IgD-negative memory B cell (primary cell): ENCODE results near the gene CSF3. TPM values are rescaled to one million over a fixed set of nuclear protein-coding genes. Genes with fewer than 3 reads are reported as not detected.
A peak's percentile ranks its signal among the peaks of the same experiment; 100 is the strongest.
"Not testable (repeated sequence)": the region's sequence is repeated elsewhere in the genome, so short reads cannot be mapped to it uniquely, and the experiment has no call there.

Experiments used
- H3K27ac Mint-ChIP-seq, 3 donors: one replicate each; pipeline ENCODE4 v1.8.0; 2020 to 2022; ENCODE audit warnings: mild to moderate bottlenecking in 3 of 3, mixed read lengths in 3 of 3, moderate library complexity in 1 of 3
- H3K27me3 Mint-ChIP-seq: one replicate; pipeline ENCODE4 v1.8.0; 2021; ENCODE audit warnings: mixed read lengths
- H3K36me3 Mint-ChIP-seq: one replicate; pipeline ENCODE4 v1.8.0; 2020; ENCODE audit warnings: mild to moderate bottlenecking, mixed read lengths
- H3K4me1 Mint-ChIP-seq, 3 donors: one replicate each; pipeline ENCODE4 v1.8.0; 2020 to 2022; ENCODE audit warnings: mixed read lengths in 3 of 3, mild to moderate bottlenecking in 1 of 3
- H3K4me3 Mint-ChIP-seq, 4 donors: one replicate each; pipeline ENCODE4 v1.8.0; 2020 to 2022; ENCODE audit warnings: mild to moderate bottlenecking in 4 of 4, mixed read lengths in 4 of 4, moderate library complexity in 3 of 4
- H3K9me3 Mint-ChIP-seq, 3 donors: one replicate each; pipeline ENCODE4 v1.8.0; 2020 to 2021; ENCODE audit warnings: mixed read lengths in 3 of 3, mild to moderate bottlenecking in 1 of 3
- polyA plus RNA-seq: library from polyadenylated mRNA; unstranded; fragments of 300-500 nt; fragmentation: Illumina TruSeq; gene quantifications from one replicate; pipeline ENCODE4 v1.2.3, GENCODE V29; 2021

Gene CSF3
- polyA plus RNA-seq, 1 donor from 2014 or later, result not detected

DNA sequence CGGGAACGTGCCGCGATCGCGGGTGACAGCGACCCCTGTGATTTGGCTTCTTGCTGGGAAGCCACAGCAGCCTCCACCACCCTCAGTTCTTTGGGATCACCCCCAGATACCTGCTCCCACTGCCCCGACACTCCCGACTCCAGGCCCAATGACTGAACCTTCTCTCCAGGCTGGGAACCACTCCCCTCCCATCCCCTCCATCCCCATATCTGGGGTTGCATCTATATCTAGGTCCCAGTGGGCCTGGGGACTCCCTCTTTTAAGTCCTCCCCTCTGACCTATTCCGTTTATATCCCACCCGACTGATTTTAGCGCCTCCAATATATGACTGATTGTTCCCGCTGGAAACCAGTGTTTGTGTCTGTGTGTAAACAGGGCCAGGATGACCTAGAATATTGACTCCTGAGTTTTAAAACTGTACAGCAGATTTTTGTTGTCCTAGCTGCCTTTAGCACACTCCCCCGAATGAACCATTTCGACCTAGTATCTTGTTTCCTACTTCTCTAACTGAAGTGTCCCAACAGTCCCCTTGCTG is 34.0 kb upstream of the CSF3 start:
- no peaks in the 10 kb centered on the region for H3K27me3 Mint-ChIP-seq
- H3K27ac Mint-ChIP-seq, result peak overlapping the region; percentile 94 to 98 (median 96)
- peak overlapping the region; percentile 94 to 97 (median 96) for H3K4me3 Mint-ChIP-seq
- peaks cover 23 to 28% (median 26%) of the 10 kb centered on the region in 3 donors for H3K4me1 Mint-ChIP-seq
- H3K9me3 Mint-ChIP-seq, result no peaks in the 10 kb centered on the region
- H3K36me3 Mint-ChIP-seq, result peaks cover 2% of the 10 kb centered on the region

DNA sequence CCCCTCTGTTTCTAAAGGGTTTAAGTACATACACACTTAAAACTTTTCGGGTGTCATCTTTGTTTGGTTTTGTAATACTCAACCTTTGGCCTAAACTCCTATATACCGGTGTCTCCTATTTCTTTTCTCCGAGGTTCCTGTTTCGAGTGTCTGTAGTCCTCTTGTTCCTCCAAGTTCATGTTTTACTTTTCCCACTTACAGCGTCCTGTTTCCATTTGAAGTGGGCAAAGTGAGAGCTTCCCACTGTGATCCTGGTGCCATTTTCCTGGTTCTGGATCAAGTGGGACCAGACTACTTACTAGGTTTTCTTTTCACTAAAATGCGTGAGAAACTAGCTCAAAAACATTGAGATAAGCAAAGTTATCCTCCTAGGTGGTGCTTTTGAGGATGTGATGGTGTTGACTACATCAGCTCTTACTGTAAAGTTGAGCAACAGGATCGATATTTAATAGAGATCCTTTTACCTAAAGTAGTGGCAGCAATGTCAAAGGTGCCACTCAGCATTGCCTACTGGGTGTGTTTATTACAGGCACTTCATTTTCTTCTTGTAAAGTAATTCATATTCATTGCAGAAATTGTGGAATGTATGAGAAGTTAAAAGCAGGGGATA is 33.4 kb upstream of the CSF3 start:
- no peaks in the 10 kb centered on the region for H3K9me3 Mint-ChIP-seq
- H3K4me3 Mint-ChIP-seq, result peak overlapping the region; percentile 94 to 97 (median 96)
- H3K4me1 Mint-ChIP-seq, result peaks cover 23 to 28% (median 26%) of the 10 kb centered on the region in 3 donors
- peaks cover 2% of the 10 kb centered on the region for H3K36me3 Mint-ChIP-seq
- peak overlapping the region; percentile 94 to 98 (median 96) for H3K27ac Mint-ChIP-seq
- H3K27me3 Mint-ChIP-seq, result no peaks in the 10 kb centered on the region

DNA sequence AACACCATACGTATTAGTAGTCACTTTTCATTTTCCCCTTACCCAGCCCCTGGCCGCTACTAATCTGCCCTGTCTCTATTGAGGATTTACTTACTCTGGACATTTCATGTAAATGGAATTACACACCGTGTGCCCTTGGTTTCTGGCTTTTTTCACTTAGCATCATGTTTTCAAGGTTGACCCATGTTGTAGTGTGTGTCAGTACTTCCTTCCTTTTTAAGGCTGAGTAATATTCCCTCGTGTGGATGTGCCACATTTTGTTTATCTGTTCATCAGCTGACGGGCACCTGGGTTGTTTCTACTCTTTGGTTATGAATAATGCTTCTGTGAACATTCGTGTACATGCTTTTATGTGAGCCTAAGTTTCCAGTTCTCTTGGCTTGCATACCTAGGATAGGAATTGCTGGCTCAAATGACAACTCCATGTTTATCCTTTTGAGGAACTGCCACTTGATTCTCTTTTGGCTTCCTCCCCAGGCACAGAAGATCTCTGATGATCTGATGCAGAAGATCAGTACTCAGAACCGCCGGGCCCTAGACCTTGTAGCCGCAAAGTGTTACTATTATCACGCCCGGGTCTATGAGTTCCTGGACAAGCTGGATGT is 26.9 kb upstream of the CSF3 start:
- Mint-ChIP-seq H3K27me3 (no peaks in the 10 kb centered on the region), H3K36me3 (peaks cover 16% of the 10 kb centered on the region), H3K9me3 (no peaks in the 10 kb centered on the region), H3K4me3 (peak overlapping the region in 1 of 4 donors; percentile 12), H3K4me1 (peaks cover 0 to 4% (median 0%) of the 10 kb centered on the region in 3 donors), H3K27ac (peak overlapping the region in 1 of 3 donors; percentile 56)

DNA sequence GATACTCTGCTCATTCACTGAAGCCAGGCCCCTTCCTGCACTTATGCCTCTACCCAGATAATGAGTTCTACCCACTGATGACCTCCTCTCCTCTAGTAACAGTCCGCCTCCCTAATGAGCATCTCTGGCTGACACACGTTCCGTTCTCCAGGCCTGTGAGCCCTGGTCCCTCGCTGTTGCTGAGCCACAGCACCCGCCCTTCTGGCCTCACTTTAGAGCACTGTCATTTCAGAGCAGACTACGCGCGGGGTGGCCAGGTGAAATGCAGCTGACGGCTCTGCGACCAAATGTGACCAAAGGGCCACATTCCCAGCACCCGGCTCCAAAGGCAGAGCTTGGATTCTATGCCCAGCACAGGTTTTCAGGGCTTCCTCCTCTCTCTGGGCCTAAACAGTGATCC is 20.8 kb upstream of the CSF3 start:
- Mint-ChIP-seq H3K36me3 (peaks cover 7% of the 10 kb centered on the region), H3K9me3 (no peaks in the 10 kb centered on the region), H3K27ac (peak overlapping the region in 1 of 3 donors; percentile 53), H3K27me3 (no peaks in the 10 kb centered on the region), H3K4me3 (no peak overlapping the region), H3K4me1 (peaks cover 0 to 2% (median 0%) of the 10 kb centered on the region in 3 donors)

DNA sequence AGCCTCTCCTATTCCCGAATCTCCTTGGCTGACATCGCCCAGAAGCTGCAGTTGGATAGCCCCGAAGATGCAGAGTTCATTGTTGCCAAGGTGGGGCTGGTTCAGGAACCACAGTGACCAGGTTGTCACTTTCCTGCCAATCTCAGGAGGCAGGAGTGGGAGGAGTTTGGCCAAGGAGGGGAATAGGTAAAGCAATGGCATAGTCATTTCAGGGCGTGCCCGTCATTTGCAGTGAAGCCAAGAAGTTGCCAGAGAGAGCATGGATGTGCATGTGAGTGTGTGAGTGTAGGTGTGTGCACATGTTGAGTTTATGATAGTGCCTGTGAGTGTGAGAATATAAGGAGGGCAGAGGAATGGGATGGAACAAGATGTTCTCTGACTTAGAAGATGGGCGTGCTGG is 19.8 kb upstream of the CSF3 start:
- Mint-ChIP-seq H3K4me3 (no peak overlapping the region), H3K27me3 (no peaks in the 10 kb centered on the region), H3K9me3 (no peaks in the 10 kb centered on the region), H3K36me3 (peaks cover 7% of the 10 kb centered on the region), H3K27ac (no peak overlapping the region), H3K4me1 (peaks cover 0 to 2% (median 0%) of the 10 kb centered on the region in 3 donors)

DNA sequence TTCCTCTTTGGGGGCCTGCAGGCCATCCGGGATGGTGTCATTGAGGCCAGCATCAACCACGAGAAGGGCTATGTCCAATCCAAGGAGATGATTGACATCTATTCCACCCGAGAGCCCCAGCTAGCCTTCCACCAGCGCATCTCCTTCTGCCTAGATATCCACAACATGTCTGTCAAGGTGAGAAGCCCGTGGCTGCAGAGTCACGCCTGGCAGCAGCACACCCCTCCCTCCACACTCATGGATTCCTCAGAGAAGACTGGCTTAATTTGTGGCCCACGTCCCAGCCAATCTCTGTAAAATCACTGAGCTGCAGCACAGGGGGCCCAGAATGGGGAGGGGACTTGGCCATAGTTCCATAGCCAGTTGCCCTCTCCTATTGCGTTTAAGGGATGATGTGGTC is 19.1 kb upstream of the CSF3 start:
- peaks cover 7% of the 10 kb centered on the region for H3K36me3 Mint-ChIP-seq
- no peak overlapping the region for H3K4me3 Mint-ChIP-seq
- H3K27me3 Mint-ChIP-seq, result no peaks in the 10 kb centered on the region
- no peaks in the 10 kb centered on the region for H3K9me3 Mint-ChIP-seq
- no peak overlapping the region for H3K27ac Mint-ChIP-seq
- H3K4me1 Mint-ChIP-seq, result peaks cover 0 to 2% (median 0%) of the 10 kb centered on the region in 3 donors

DNA sequence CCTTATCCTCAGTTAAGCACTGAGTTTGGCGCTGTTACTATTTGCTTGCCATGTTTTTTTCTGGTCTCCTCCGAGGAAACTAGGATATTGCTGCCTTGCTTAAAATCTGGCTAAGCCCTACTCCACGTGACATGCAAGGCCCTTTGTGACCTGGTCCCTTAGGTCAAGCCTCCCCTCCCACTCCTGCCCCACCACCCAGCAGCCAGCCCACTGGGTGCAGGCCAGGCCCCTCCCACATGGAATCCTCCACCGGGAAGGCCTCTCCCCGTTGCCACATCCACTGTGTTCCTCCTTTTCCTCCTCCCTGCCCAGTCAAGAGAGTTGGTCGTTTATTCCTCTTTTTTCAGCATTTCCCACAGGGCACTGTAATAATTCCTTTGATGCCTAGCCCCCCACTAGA is 18.4 kb upstream of the CSF3 start:
- Mint-ChIP-seq H3K27me3 (no peaks in the 10 kb centered on the region), H3K4me1 (peaks cover 0 to 2% (median 0%) of the 10 kb centered on the region in 3 donors), H3K4me3 (no peak overlapping the region), H3K9me3 (no peaks in the 10 kb centered on the region), H3K27ac (no peak overlapping the region), H3K36me3 (peaks cover 4% of the 10 kb centered on the region)

DNA sequence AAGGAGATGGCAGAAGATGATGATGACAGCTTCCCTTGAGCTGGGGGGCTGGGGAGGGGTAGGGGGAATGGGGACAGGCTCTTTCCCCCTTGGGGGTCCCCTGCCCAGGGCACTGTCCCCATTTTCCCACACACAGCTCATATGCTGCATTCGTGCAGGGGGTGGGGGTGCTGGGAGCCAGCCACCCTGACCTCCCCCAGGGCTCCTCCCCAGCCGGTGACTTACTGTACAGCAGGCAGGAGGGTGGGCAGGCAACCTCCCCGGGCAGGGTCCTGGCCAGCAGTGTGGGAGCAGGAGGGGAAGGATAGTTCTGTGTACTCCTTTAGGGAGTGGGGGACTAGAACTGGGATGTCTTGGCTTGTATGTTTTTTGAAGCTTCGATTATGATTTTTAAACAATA is 17.7 kb upstream of the CSF3 start:
- peaks cover 0 to 2% (median 0%) of the 10 kb centered on the region in 3 donors for H3K4me1 Mint-ChIP-seq
- H3K36me3 Mint-ChIP-seq, result peaks cover 4% of the 10 kb centered on the region
- H3K4me3 Mint-ChIP-seq, result no peak overlapping the region
- no peaks in the 10 kb centered on the region for H3K27me3 Mint-ChIP-seq
- H3K27ac Mint-ChIP-seq, result no peak overlapping the region
- no peaks in the 10 kb centered on the region for H3K9me3 Mint-ChIP-seq

DNA sequence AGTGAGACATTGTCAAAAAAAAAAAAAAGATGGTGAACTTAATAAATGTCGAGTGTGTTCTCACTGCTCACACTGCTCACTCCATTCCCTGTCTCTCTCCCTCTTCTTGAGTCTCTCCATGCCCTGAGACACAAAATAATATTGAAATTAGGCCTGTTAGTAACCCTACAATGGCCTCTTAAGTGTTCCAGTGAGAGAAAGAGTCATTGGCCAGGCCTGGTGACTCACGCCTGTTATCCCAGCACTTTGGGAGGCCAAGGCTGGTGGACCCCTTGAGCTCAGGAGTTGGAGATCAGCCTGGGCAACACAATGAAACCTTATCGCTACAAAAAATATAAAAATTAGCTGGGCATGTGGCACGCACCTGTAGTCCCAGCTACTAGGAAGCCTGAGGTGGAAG is 16.2 kb upstream of the CSF3 start:
- no peak overlapping the region for H3K27ac Mint-ChIP-seq
- no peaks in the 10 kb centered on the region for H3K4me1 Mint-ChIP-seq
- no peaks in the 10 kb centered on the region for H3K9me3 Mint-ChIP-seq
- H3K4me3 Mint-ChIP-seq, result no peak overlapping the region
- no peaks in the 10 kb centered on the region for H3K36me3 Mint-ChIP-seq
- H3K27me3 Mint-ChIP-seq, result no peaks in the 10 kb centered on the region

DNA sequence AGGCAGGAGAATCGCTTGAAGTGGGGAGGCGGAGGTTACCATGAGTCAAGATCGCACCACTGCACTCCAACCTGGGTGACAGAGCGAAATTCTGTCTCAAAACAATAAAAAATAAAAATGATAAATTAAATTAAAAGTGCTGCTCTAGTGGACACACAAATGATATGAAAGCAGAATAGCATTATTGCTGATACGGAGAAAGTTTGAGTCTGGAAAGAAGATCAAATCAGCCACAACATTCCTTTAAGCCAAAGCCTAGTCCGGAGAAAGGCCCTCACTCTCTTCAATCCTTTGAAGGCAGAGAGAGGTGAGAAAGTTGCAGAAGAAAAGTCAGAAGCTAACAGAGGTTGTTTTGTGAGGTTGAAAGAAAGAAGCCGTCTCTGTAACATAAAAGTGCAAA is 15.1 kb upstream of the CSF3 start:
- Mint-ChIP-seq H3K27ac (no peak overlapping the region), H3K27me3 (no peaks in the 10 kb centered on the region), H3K4me3 (no peak overlapping the region), H3K36me3 (no peaks in the 10 kb centered on the region), H3K4me1 (no peaks in the 10 kb centered on the region), H3K9me3 (no peaks in the 10 kb centered on the region)

DNA sequence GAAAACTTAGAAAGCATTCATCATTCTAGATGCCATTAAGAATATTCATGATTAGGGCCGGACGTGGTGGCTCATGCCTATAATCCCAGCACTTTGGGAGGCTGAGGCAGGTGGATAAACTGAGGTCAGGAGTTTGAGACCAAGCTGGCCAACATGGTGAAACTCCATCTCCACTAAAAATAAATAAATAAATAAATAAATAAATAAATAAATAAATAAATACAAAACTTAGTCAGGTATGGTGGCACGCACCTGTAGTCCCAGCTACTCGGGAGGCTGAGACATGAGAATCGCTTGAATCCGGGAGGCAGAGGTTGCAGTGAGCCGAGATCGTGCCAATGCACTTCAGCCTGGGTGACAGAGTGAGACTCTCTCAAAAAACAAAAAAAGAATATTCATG is 13.9 kb upstream of the CSF3 start:
- not testable (repeated sequence) for H3K9me3 Mint-ChIP-seq

DNA sequence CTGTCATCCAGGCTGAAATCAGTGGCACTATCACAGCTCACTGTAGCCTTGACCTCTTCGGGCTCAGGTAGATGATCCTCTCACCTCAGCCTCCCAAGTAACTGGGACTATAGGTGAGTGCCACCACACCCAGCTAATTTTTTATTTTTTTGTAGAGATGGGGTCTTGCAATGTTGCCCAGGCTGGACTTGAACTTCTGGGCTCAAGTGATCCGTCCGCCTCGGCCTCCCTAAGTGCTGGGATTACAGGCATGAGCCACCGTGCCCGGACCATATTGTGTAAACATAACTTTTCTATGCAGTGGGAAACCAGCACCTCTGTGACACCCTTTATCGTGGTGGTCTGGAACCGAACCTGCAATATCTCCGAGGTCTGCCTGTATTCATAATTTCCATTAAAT is 11.2 kb upstream of the CSF3 start:
- Mint-ChIP-seq H3K36me3 (no peaks in the 10 kb centered on the region), H3K9me3 (no peaks in the 10 kb centered on the region), H3K27ac (no peak overlapping the region), H3K4me1 (no peaks in the 10 kb centered on the region), H3K4me3 (no peak overlapping the region), H3K27me3 (no peaks in the 10 kb centered on the region)

More for the DNA sequence above, 13.9 kb upstream of the CSF3 start:
- not testable (repeated sequence) for H3K27ac Mint-ChIP-seq, H3K27me3 Mint-ChIP-seq, H3K4me3 Mint-ChIP-seq, H3K36me3 Mint-ChIP-seq, H3K4me1 Mint-ChIP-seq

DNA sequence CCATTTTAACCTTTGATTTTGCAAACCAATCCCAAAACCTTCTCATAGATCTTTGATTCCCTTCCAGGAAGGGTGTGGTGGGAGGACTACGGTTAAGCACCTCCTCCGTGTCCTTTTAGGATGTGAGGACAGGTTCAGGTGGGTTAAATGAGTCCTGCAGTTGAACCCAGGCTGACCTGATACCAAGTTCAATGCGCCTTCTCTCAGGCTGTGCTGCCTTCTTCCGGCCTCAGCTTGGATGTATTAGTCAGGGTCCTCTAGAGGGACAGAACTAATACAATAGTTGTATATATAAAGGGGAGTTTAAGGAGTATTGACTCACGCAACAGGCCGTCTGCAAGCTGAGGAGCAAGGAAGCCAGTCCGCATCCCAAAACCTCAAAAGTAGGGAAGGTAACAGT is 10.5 kb upstream of the CSF3 start:
- no peaks in the 10 kb centered on the region for H3K4me1 Mint-ChIP-seq
- H3K9me3 Mint-ChIP-seq, result no peaks in the 10 kb centered on the region
- no peaks in the 10 kb centered on the region for H3K27me3 Mint-ChIP-seq
- H3K36me3 Mint-ChIP-seq, result no peaks in the 10 kb centered on the region
- H3K4me3 Mint-ChIP-seq, result no peak overlapping the region
- no peak overlapping the region for H3K27ac Mint-ChIP-seq

DNA sequence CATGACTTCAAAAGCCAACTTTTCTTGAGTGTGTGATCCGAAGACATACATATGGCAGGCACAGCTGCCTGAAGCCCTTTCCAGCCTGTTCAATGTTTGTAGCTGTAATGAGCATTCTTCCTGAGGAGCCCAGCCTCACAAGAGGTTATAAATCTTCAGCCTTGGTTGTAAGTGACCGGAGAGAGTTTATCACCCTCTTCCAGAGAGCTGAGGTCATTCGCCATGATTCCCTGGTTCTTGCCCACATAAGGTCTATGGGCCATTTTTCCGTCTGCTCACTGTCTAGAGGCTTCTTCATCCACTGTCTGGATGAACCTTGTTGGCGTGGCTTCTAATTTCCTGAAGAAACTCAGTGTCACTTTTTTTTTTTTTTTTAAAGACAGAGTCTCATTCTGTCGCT is 9.7 kb upstream of the CSF3 start:
- Mint-ChIP-seq H3K27me3 (no peaks in the 10 kb centered on the region), H3K4me1 (no peaks in the 10 kb centered on the region), H3K27ac (no peak overlapping the region), H3K36me3 (no peaks in the 10 kb centered on the region), H3K4me3 (no peak overlapping the region), H3K9me3 (no peaks in the 10 kb centered on the region)

DNA sequence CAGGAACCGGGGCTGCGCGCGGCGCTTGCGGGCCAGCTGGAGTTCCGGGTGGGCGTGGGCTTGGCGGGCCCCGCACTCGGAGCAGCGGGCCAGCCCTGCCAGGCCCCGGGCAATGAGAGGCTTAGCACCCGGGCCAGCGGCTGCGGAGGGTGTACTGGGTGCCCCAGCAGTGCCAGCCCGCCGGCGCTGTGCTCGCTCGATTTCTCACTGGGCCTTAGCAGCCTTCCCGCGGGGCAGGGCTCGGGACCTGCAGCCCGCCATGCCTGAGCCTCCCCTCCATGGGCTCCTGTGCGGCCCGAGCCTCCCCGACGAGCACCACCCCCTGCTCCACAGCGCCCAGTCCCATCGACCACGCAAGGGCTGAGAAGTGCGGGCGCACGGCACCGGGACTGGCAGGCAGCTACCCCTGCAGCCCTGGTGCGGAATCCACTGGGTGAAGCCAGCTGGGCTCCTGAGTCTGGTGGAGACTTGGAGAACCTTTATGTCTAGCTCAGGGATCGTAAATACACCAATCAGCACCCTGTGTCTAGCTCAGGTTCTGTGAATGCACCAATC is 4.2 kb upstream of the CSF3 start:
- H3K36me3 Mint-ChIP-seq, H3K27me3 Mint-ChIP-seq, H3K9me3 Mint-ChIP-seq, H3K4me3 Mint-ChIP-seq, H3K4me1 Mint-ChIP-seq, H3K27ac Mint-ChIP-seq: not testable (repeated sequence)
